ENCODE data around the gene PNPLA7. TPM values are rescaled to one million over a fixed set of nuclear protein-coding genes. Genes with fewer than 3 reads are reported as not detected.
"Not testable (repeated sequence)": the region's sequence is repeated elsewhere in the genome, so short reads cannot be mapped to it uniquely, and the experiment has no call there.

PNPLA7 gene
- total RNA-seq, 1 donor from 2014 or later: 18.3 TPM

DNA sequence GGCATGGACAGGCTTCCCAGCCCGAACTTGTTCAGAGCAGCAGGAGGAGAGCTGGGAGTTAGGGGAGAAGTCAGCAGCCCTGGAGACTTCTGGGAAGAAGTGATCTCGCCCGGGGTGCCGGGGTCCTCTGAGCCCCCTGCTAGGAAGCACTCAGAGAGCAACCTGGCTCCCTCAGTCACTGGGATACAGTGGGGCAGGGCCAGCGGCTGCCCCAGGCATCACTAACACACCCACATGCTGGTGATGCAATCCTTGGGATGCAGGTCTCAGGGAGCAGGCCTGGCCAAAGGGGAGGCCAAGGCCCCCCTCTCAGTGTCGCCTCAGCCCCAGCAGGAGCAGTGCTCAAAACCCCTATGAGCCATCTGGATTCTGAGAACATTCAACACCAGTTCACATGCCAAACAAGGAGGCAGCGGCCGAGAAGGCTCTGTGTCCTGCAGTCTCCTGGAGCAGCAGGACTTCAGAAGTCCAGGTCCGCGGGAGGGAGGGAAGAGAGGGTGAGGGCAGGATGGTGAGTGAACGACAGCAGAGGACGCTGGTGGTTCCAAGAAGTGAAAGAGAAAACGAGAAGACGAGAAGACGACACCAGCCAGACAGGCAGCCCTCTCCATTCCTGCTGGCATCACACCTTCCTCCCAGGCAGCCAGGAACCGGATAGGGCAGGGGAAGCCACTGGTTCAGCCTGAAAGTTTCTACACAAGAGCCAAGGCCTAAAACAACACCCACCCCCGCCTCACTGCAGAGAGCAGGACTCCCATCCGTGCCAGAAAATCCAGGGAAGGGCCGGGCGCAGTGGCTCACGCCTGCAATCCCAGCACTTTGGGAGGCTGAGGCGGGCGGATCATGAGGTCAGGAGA, 2.3 kb downstream of the PNPLA7 start:
- no peak for ATAC-seq

GRCh38 chr9:137545123-137545522, 5.1 kb downstream of the PNPLA7 start:
- intact Hi-C loops (cut with DNase I): no loop called here
- DNase-seq (ENCODE audit: low spot score) (no peak), ATAC-seq (peak; percentile 9)

More for the DNA sequence above, 2.3 kb downstream of the PNPLA7 start:
- no peak for DNase-seq (ENCODE audit: low spot score)
- intact Hi-C loops (cut with DNase I): no loop called here

GRCh38 chr9:137544176-137544760, 5.9 kb downstream of the PNPLA7 start:
- DNase-seq (ENCODE audit: low spot score) (no peak), ATAC-seq (no peak)
- intact Hi-C loops (cut with DNase I): no loop called here

DNA sequence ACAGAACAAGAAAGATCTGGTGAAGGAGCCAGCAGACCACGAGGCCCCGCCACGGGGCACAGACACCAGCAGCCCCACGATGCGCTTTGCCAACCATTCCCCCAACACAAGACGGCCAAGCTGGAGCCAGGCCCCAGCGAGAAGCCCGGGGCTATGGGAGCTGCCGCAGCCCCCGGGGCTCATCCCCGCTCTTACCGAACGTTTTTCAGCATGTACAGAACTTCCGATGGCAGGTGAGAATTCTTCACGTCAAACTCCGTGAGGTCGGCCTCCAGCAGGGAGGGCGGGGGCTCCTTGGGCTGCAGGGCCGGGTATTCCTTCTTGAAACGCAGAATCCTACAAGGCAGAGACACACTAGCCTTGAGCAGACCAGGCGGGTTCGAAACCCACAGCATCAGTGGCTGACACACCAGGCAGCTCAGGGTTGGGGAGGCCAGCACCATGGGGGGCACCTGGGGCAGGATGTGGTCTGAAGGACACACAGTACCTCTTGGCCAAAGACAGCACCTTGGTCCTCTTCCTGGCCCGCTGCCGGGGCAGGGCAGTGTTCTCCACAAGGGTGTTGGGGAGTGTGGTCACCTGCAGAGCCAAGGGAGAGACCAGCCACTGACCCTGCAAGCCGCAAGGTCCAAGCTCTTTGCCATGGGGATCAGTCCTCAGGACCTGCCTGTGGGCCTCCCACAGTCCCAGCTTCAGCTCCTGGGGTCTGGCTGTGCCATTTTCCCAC, 6.8 kb downstream of the PNPLA7 start:
- DNase-seq (ENCODE audit: low spot score) (no peak), ATAC-seq (no peak)
- intact Hi-C loops (cut with DNase I): no loop called here

DNA sequence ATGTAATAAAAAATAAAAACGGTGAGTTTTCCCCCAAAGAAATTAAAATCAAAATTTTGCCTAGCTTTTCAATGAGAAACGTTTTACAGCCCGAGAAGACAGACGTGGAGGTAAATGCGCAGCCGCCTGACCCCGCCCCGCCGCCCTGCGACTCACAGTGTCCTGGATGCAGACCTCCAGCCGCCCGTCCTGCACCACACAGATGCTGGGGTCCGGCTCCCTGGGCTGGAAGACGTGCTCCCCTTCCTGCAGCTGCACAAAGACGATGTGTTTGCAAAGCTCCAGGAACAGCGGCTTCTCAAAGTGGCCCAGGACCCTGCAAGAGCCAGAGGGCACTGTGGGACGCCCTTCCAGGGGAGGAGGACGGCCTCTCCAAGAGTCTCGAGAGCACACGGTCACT, 7.7 kb downstream of the PNPLA7 start:
- DNase-seq (ENCODE audit: low spot score) (no peak), ATAC-seq (no peak)
- intact Hi-C loops (cut with DNase I): no loop called here

- DNase-seq (ENCODE audit: low spot score): no peak
- no peak for ATAC-seq
- intact Hi-C loops (cut with DNase I): no loop called here
Observed at GRCh38 chr9:137540536-137540935, 9.7 kb downstream of the PNPLA7 start.

GRCh38 chr9:137538058-137538457, 12.1 kb downstream of the PNPLA7 start:
- no peak for DNase-seq (ENCODE audit: low spot score)
- intact Hi-C loops (cut with DNase I): no loop called here
- ATAC-seq: no peak

- ATAC-seq; DNase-seq (ENCODE audit: low spot score); intact Hi-C loops (cut with DNase I): not testable (repeated sequence)
Observed at GRCh38 chr9:137536594-137537131, 13.5 kb downstream of the PNPLA7 start.

- intact Hi-C loops (cut with DNase I): no loop called here
- ATAC-seq (no peak), DNase-seq (ENCODE audit: low spot score) (no peak)
Observed at GRCh38 chr9:137535120-137535428, 15.1 kb downstream of the PNPLA7 start.

DNA sequence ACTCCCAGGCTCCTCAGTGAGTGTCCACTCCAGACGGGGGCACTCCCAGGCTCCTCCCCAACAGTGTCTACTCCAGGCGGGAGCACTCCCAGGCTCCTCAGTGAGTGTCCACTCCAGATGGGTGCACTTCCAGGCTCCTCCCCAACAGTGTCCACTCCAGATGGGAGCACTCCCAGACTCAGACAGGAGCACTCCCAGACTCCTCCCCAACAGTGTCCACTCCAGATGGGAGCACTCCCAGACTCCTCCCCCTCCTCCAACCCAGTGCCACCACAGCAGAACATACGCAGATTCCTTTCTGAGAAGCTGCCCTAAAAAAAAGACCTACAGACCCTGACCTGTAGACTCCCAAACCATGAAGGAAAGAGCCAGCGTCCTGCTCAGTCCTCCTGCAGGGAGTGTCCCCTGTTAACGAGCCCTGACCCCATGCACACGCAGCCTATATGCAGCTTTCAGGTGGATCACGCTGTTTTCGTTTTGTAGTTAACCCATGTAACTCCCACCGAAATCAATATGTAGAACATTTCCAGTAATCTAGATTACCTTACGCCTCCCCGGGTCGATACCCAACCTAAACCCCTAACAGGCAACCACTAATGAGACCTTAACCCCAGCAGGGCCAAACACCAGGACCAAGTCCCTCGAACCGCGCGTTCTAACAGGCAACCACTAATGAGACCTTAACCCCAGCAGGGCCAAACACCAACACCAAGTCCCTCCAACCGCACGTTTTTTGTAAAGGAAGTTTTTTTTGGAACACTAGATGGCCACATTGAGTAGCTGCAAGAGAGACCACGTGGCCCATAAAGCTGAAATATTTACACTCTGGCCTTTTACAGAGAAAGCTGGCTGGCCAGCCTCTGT, 15.7 kb downstream of the PNPLA7 start:
- ATAC-seq (peak; percentile 86), DNase-seq (ENCODE audit: low spot score) (no peak)
- intact Hi-C loops (cut with DNase I): no loop called here

DNA sequence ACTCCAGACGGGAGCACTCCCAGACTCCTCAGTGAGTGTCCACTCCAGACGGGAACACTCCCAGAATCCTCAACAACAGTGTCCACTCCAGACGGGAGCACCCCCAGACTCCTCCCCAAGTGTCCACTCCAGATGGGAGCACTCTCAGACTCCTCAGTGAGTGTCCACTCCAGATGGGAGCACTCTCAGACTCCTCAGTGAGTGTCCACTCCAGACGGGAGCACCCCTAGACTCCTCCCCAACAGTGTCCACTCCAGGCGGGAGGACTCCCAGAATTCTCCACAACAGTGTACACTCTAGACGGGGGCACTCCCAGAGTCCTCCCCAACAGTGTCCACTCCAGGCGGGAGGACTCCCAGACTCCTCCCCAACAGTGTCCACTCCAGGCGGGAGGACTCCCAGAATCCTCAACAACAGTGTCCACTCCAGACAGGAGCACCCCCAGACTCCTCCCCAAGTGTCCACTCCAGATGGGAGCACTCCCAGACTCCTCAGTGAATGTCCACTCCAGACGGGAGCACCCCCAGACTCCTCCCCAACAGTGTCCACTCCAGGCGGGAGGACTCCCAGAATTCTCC, 17.2 kb downstream of the PNPLA7 start:
- ATAC-seq; intact Hi-C loops (cut with DNase I): not testable (repeated sequence)

GRCh38 chr9:137531099-137531765, 19.0 kb downstream of the PNPLA7 start:
- peak; percentile 55 for ATAC-seq
- DNase-seq (ENCODE audit: low spot score): no peak
- intact Hi-C loops (cut with DNase I): no loop called here

More for the DNA sequence above, 17.2 kb downstream of the PNPLA7 start:
- not testable (repeated sequence) for DNase-seq (ENCODE audit: low spot score)

GRCh38 chr9:137530331-137530730, 19.9 kb downstream of the PNPLA7 start:
- ATAC-seq: no peak
- intact Hi-C loops (cut with DNase I): no loop called here
- DNase-seq (ENCODE audit: low spot score): no peak

DNA sequence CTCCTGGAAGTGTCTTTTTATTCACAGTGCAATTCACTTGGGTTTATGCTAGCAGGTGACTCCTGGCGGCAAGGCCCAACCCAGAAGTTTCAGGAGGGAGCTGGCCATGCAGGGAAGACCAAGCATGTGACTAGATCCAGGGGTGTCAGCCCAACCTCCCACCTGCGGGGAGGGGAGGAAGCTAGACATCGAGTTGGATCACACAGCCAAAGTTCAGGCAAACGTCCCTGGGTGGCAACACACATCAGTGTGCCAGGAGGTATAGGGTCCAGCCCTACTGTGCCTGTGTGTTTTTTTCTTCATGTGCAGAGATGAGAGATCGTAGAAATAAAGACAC, 25.3 kb downstream of the PNPLA7 start:
- no peak for DNase-seq (ENCODE audit: low spot score)
- intact Hi-C loops (cut with DNase I): no loop called here
- ATAC-seq: no peak

DNA sequence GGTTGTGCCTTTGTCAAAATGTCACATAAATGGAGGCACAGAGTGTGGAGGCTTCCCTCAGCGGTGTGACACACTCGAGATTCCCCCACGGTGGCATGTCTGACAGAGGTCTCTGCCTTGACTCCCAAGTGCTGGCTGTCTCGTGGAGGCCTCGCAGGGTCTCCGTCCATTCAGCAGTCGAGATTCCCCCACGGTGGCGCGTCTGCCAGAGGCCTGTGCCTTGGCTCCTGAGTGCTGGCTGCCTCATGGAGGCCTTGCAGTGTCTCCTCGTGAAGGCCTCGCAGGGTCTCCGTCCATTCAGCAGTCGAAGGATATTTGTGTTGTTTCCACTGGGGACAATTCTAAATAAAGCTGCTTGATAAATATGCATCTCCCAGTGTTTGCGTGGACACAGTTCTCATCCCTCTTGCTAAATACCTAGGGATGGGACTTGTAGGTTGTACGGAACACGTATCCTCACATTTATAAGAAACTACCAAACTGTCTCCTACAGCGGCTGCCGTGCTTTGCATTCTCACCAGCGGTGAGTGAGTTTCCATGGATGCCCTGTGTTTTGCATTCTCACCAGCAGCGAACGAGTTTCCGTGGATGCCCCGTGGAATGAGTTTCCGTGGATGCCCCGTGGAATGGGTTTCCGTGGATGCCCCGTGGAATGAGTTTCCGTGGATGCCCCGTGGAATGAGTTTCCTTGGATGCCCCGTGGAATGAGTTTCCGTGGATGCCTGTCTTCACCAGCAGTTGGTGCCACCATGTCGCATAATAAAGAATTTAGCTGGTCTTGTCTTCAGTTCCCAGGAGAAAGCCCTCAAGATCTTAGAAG, 25.8 kb downstream of the PNPLA7 start:
- DNase-seq (ENCODE audit: low spot score) (no peak), ATAC-seq (no peak)
- intact Hi-C loops (cut with DNase I): no loop called here

DNA sequence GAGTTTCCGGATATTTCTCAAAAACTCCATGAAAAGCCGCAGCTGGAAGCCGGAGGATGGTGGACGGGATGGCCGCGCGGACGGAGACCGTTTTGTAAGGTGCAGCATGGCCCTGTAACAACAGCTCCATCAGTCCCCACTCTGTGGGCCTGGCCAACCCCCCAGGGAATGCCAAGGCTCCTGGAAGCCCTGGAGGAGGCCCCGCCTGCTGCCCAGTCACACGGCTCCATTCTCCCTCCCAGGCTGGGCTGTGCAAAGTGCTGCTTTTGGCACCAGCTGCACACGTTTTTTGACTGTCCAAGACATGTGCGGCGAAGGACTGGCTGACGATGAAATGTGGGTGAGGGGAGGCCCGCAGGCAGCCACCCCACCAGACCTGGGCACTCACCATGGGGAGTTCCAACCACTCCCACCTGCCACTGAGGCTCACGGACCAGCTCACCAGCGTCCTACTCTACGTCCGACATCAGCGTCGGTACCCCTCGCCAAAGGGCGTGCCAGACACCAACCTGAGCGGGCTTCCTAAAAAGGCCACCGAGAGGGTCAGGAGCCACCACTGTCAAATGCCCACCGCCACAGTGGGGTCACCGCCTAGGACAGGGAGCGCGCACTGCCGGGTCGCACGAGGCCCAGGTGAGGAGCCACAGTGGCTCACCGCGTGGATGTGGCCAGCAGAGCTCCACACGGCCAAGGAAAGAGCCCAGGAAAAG, 27.3 kb downstream of the PNPLA7 start:
- intact Hi-C loops (cut with DNase I): no loop called here
- ATAC-seq: no peak
- DNase-seq (ENCODE audit: low spot score): no peak
